SJCRH30 (cell line): ENCODE data around the gene PCDHGB5. TPM values are rescaled to one million over a fixed set of nuclear protein-coding genes. Genes with fewer than 3 reads are reported as not detected.
"Not testable (repeated sequence)": the region's sequence is repeated elsewhere in the genome, so short reads cannot be mapped to it uniquely, and the experiment has no call there.

Experiments
- DNase-seq, 2 experiments: peaks; one replicate each; pipeline ENCODE4 v3.0.0-alpha.2; 2015 to 2020
- H3K27ac ChIP-seq: fragments of 250-450 bp; sonication (Bioruptor Pico); 2 replicates; pipeline ENCODE4 v1.5.1; 2020; ENCODE audit warnings: mild to moderate bottlenecking, moderate library complexity
- H3K27me3 ChIP-seq: fragments of 250-450 bp; sonication (Bioruptor Pico); 2 replicates; pipeline ENCODE4 v1.5.1; 2020; ENCODE audit warnings: mild to moderate bottlenecking, moderate library complexity
- H3K36me3 ChIP-seq: fragments of 250-450 bp; sonication (Bioruptor Pico); 2 replicates; pipeline ENCODE4 v1.5.1; 2020; ENCODE audit warnings: mild to moderate bottlenecking, moderate library complexity
- H3K4me1 ChIP-seq: fragments of 250-450 bp; sonication (Bioruptor Pico); 2 replicates; pipeline ENCODE4 v1.5.1; 2020; ENCODE audit warnings: mild to moderate bottlenecking, moderate library complexity
- H3K4me3 ChIP-seq: fragments of 250-450 bp; sonication (Bioruptor Pico); 2 replicates; pipeline ENCODE4 v1.5.1; 2020; ENCODE audit warnings: mild to moderate bottlenecking, moderate library complexity
- H3K9me3 ChIP-seq: fragments of 250-450 bp; sonication (Bioruptor Pico); replicated peaks from 2 replicates; pipeline ENCODE4 v1.5.1; 2020; ENCODE audit warnings: mild to moderate bottlenecking, moderate library complexity
- total RNA-seq: library from RNA; depleted of rRNA; stranded (reverse); fragments of >200 nt; shearing (Covaris generic); gene quantifications from 2 replicates; pipeline ENCODE4 v1.2.3, GENCODE V29; 2014

Gene PCDHGB5
- total RNA-seq, 1 experiment from 2014 or later = 2.2 TPM

- Histone ChIP-seq H3K27ac (no peak within 1 kb of the TSS), H3K4me1 (no peaks in the 10 kb centered on the region), H3K36me3 (peaks cover 65% of the 10 kb centered on the region), H3K4me3 (no peak within 1 kb of the TSS), H3K9me3 (peaks cover 27% of the 10 kb centered on the region), H3K27me3 (no peaks in the 10 kb centered on the region)
- DNase-seq = no peak
Observed at GRCh38 chr5:141369994-141370848, 27.5 kb upstream of the PCDHGB5 start, which contains the start of gene PCDHGB3. PCDHGB3 (plus strand) TSS chr5:141370242; CDS start chr5:141370395, 153 bp downstream.

DNA sequence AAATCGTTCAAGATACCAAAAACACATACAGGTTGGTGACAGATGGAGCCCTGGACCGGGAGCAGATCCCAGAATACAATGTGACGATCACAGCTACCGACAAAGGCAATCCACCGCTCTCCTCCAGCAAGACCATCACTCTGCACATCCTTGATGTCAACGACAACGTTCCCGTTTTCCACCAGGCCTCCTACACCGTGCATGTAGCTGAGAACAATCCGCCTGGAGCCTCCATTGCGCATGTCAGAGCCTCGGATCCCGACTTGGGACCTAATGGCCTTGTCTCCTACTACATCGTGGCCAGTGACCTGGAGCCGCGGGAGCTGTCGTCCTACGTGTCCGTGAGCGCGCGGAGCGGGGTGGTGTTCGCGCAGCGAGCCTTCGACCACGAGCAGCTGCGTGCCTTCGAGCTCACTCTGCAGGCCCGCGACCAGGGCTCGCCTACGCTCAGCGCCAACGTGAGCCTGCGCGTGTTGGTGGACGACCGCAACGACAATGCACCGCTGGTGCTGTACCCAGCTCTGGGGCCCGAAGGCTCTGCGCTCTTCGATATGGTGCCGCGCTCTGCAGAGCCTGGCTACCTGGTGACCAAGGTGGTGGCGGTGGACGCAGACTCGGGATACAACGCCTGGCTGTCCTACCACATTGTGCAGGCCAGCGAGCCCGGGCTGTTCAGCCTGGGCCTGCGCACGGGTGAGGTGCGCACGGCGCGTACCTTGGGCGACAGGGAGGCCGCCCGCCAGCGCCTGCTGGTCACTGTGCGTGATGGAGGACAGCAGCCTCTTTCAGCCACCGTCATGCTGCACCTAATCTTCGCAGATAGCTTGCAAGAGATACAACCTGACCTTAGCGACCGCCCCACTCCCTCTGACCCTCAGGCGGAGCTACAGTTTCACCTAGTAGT lies 25.9 kb upstream of the PCDHGB5 start:
- peaks cover 61% of the 10 kb centered on the region for H3K36me3 ChIP-seq
- H3K4me3 ChIP-seq = no peak overlapping the region
- DNase-seq = no peak
- no peaks in the 10 kb centered on the region for H3K4me1 ChIP-seq
- no peak overlapping the region for H3K27ac ChIP-seq
- no peaks in the 10 kb centered on the region for H3K27me3 ChIP-seq
- peaks cover 27% of the 10 kb centered on the region for H3K9me3 ChIP-seq

DNA sequence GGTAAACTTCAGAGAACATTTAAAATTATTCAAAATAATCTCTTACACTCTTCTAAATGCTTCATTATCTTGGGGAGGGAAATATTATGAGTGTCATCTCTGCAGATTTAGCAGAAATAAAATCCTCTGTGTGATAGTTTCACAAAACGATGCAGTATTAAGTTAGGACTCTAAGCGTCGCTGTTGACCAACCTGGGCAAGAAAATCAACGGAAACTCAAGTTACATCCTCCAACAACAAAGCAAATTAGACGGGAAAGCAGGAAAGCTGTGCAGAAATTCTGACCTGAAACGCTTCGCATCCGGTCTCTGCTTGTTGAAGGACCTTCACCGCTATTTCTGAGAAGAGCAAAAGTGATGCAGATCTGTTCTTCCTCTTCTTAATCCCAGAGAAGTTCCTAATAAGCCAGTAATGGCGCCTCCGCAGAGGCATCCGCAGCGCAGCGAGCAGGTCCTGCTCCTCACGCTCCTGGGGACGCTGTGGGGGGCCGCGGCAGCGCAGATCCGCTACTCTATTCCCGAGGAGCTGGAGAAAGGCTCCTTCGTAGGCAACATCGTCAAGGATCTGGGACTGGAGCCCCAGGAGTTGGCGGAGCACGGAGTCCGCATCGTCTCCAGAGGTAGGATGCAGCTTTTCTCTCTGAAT lies 24.0 kb upstream of the PCDHGB5 start, which contains the start of gene PCDHGA6:
TSS of gene PCDHGA6 (plus strand) at position 219 of the 645 bp plus-strand sequence. CDS start at position 412, 193 bp downstream.
- peaks cover 64% of the 10 kb centered on the region for H3K36me3 ChIP-seq
- DNase-seq = no peak
- no peak within 1 kb of the TSS for H3K4me3 ChIP-seq
- peaks cover 26% of the 10 kb centered on the region for H3K9me3 ChIP-seq
- H3K27ac ChIP-seq = no peak within 1 kb of the TSS
- H3K4me1 ChIP-seq = no peaks in the 10 kb centered on the region
- no peaks in the 10 kb centered on the region for H3K27me3 ChIP-seq

DNA sequence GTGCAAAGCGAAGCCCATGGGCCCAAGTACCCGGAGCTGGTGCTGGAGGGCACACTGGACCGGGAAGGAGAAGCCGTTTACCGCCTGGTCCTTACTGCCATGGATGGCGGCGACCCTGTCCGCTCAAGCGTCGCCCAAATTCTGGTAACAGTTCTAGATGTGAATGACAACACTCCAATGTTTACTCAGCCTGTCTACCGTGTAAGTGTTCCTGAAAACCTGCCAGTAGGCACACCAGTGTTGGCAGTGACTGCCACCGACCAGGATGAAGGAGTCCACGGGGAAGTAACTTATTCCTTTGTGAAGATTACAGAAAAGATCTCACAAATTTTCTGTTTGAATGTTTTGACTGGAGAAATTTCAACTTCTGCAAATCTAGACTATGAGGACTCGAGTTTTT lies 23.1 kb upstream of the PCDHGB5 start:
- Histone ChIP-seq H3K36me3 (peaks cover 64% of the 10 kb centered on the region), H3K4me3 (no peak overlapping the region), H3K27ac (no peak overlapping the region), H3K9me3 (peaks cover 26% of the 10 kb centered on the region), H3K4me1 (no peaks in the 10 kb centered on the region), H3K27me3 (no peaks in the 10 kb centered on the region)
- no peak for DNase-seq

GRCh38 chr5:141375444-141376155 lies 22.1 kb upstream of the PCDHGB5 start:
- not testable (repeated sequence) for H3K27me3 ChIP-seq, H3K27ac ChIP-seq, H3K4me3 ChIP-seq, H3K4me1 ChIP-seq, DNase-seq
- H3K36me3 ChIP-seq = peaks cover 60% of the 10 kb centered on the region
- peaks cover 26% of the 10 kb centered on the region for H3K9me3 ChIP-seq

- Histone ChIP-seq H3K36me3 (peaks cover 58% of the 10 kb centered on the region), H3K4me3 (no peak within 1 kb of the TSS), H3K27me3 (no peaks in the 10 kb centered on the region), H3K4me1 (no peaks in the 10 kb centered on the region), H3K9me3 (peaks cover 13% of the 10 kb centered on the region), H3K27ac (no peak within 1 kb of the TSS)
- no peak for DNase-seq
Observed at GRCh38 chr5:141382469-141383294, 15.1 kb upstream of the PCDHGB5 start, which contains the start of gene PCDHGA7. PCDHGA7 (plus strand) TSS chr5:141382742; CDS start chr5:141382900, 158 bp downstream.

DNA sequence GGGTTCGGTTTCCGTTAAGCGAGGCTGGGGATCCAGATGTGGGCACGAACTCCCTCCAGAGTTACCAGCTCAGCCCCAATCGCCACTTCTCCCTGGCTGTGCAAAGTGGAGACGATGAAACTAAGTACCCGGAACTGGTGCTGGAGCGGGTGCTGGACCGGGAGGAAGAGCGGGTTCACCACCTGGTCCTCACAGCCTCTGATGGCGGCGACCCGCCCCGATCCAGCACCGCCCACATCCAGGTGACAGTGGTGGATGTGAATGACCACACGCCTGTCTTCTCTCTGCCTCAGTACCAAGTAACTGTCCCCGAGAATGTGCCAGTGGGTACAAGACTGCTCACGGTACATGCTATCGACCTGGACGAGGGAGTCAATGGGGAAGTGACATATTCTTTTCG lies 14.4 kb upstream of the PCDHGB5 start:
- no peak overlapping the region for H3K4me3 ChIP-seq
- H3K36me3 ChIP-seq = peaks cover 51% of the 10 kb centered on the region
- peaks cover 7% of the 10 kb centered on the region for H3K9me3 ChIP-seq
- H3K4me1 ChIP-seq = no peaks in the 10 kb centered on the region
- no peaks in the 10 kb centered on the region for H3K27me3 ChIP-seq
- H3K27ac ChIP-seq = no peak overlapping the region
- DNase-seq = no peak

DNA sequence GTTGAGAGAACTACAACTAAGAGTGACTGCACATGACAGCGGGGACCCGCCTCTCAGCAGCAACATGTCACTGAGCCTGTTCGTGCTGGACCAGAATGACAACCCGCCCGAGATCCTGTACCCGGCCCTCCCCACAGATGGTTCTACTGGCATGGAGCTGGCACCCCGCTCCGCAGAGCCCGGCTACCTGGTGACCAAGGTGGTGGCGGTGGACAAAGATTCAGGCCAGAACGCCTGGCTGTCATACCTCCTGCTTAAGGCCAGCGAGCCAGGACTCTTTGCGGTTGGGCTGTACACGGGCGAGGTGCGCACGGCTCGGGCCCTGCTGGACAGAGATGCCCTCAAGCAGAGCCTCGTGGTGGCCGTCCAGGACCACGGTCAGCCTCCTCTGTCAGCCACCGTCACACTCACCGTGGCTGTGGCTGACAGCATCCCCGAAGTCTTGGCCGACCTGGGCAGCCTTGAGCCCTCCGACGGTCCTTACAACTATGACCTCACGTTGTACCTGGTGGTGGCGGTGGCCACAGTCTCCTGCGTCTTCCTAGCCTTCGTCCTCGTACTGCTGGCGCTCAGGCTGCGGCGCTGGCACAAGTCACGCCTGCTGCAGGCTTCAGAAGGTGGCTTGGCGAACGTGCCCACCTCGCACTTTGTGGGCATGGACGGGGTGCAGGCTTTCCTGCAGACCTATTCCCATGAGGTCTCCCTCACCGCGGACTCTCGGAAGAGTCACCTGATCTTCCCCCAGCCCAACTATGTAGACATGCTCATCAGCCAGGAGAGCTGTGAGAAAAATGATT lies 13.1 kb upstream of the PCDHGB5 start:
- Histone ChIP-seq H3K27me3 (no peaks in the 10 kb centered on the region), H3K9me3 (peaks cover 7% of the 10 kb centered on the region), H3K4me3 (no peak overlapping the region)

DNA sequence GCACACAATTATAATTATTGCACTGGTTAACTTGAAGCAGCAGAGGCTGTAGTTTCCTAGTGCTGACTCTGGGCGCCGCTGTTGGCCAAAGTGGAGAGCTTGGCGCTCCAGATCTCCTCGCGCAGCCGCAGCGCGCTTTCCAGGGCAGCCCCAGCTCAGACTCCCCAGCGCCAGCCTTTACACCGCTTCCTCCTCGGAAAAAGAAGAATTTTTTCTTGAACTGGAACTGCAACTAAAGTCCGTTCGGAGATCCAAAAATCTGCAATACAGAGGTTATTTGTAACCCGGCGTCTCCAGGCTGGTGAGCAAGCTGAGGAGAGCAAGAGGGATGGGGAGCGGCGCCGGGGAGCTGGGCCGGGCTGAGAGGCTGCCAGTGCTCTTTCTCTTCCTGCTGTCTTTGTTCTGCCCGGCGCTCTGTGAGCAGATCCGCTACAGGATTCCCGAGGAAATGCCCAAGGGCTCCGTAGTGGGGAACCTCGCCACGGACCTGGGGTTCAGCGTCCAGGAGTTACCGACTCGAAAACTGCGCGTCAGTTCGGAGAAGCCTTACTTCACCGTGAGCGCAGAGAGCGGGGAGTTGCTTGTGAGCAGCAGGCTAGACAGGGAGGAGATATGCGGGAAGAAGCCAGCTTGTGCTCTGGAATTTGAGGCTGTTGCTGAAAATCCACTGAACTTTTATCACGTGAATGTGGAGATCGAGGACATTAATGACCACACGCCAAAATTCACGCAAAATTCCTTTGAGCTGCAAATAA lies 10.0 kb upstream of the PCDHGB5 start, which contains the start of gene PCDHGB4:
TSS of gene PCDHGB4 (plus strand) at position 142 of the 755 bp plus-strand sequence. CDS start at position 329, 187 bp downstream.
- not testable (repeated sequence) for DNase-seq, H3K4me1 ChIP-seq, H3K4me3 ChIP-seq, H3K27ac ChIP-seq, H3K9me3 ChIP-seq, H3K27me3 ChIP-seq
- H3K36me3 ChIP-seq = peaks cover 40% of the 10 kb centered on the region

More for the DNA sequence above, 13.1 kb upstream of the PCDHGB5 start:
- no peak for DNase-seq
- H3K4me1 ChIP-seq = no peaks in the 10 kb centered on the region
- peaks cover 44% of the 10 kb centered on the region for H3K36me3 ChIP-seq
- H3K27ac ChIP-seq = no peak overlapping the region

DNA sequence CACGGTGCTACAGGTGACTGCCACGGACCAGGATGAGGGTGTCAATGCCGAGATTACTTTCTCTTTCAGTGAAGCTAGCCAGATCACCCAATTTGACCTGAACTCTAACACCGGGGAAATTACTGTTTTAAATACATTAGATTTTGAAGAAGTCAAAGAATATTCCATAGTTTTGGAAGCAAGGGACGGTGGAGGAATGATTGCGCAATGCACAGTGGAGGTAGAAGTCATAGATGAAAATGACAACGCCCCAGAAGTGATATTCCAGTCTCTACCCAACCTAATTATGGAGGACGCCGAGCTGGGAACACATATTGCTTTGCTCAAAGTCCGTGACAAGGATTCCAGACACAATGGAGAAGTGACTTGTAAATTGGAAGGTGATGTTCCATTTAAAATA lies 9.1 kb upstream of the PCDHGB5 start:
- no peaks in the 10 kb centered on the region for H3K4me1 ChIP-seq
- no peak overlapping the region for H3K4me3 ChIP-seq
- H3K36me3 ChIP-seq = peaks cover 37% of the 10 kb centered on the region
- no peak for DNase-seq
- H3K27me3 ChIP-seq = no peaks in the 10 kb centered on the region
- H3K9me3 ChIP-seq = peaks cover 9% of the 10 kb centered on the region
- no peak overlapping the region for H3K27ac ChIP-seq

DNA sequence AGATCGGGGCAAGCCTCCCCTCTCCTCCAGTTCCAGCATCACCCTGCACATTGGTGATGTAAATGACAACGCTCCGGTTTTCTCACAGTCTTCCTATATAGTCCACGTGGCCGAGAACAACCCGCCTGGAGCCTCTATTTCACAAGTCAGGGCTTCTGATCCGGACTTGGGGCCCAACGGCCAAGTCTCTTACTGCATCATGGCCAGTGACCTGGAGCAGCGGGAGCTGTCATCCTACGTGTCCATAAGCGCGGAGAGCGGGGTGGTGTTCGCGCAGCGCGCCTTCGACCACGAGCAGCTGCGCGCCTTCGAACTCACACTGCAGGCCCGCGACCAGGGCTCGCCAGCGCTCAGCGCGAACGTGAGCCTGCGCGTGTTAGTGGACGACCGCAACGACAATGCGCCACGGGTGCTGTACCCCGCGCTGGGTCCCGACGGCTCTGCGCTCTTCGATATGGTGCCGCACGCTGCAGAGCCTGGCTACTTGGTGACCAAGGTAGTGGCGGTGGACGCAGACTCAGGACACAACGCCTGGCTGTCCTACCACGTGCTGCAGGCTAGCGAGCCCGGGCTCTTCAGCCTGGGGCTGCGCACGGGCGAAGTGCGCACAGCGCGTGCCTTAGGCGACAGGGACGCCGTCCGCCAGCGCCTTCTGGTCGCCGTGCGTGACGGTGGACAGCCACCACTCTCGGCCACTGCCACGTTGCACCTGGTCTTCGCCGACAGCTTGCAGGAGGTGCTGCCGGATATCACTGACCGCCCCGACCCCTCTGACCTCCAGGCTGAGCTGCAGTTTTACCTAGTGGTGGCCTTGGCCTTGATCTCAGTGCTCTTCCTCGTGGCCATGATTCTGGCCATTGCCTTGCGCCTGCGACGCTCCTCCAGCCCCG lies 8.3 kb upstream of the PCDHGB5 start:
- Histone ChIP-seq H3K9me3 (peaks cover 12% of the 10 kb centered on the region), H3K4me1 (no peaks in the 10 kb centered on the region), H3K27ac (no peak overlapping the region), H3K36me3 (peaks cover 34% of the 10 kb centered on the region), H3K4me3 (no peak overlapping the region), H3K27me3 (no peaks in the 10 kb centered on the region)
- no peak for DNase-seq
